Activated CD8-positive, alpha-beta T cell treated with anti-CD3 and anti-CD28 coated beads for 36 hours (primary cell): ENCODE measurements around the gene COPS3. TPM values are rescaled to one million over a fixed set of nuclear protein-coding genes. Genes with fewer than 3 reads are reported as not detected.

Source experiments
- ATAC-seq: fragments of 200-7000 bp; cut with Tn5 transposase; one replicate; pipeline ENCODE4 v1.10.0; 2021; ENCODE audit warnings: mild to moderate bottlenecking, moderate library complexity
- CTCF ChIA-PET: fragments of 350-600 bp; sonication (Branson Sonifier 250); formaldehyde crosslinking; loops from one replicate; lab custom pipeline; 2021; ENCODE audit warnings: antibody characterized with exemption; lab: Charles Lee
- POLR2A ChIA-PET: fragments of 350-600 bp; sonication (Branson Sonifier 250); formaldehyde crosslinking; loops from one replicate; lab custom pipeline; 2021; ENCODE audit warnings: antibody characterized with exemption; lab: Charles Lee
- DNase-seq: peaks from one replicate; pipeline ENCODE4 v3.0.0-alpha.2; 2020
- H3K27ac Mint-ChIP-seq: one replicate; pipeline ENCODE4 v1.8.0; 2021; ENCODE audit warnings: mild to moderate bottlenecking, mixed read lengths
- H3K27me3 Mint-ChIP-seq: one replicate; pipeline ENCODE4 v1.8.0; 2021; ENCODE audit warnings: mixed read lengths
- H3K36me3 Mint-ChIP-seq: one replicate; pipeline ENCODE4 v1.8.0; 2021; ENCODE audit warnings: low read depth, mixed read lengths
- H3K4me1 Mint-ChIP-seq: one replicate; pipeline ENCODE4 v1.8.0; 2021; ENCODE audit warnings: low read depth, mixed read lengths
- H3K4me3 Mint-ChIP-seq: one replicate; pipeline ENCODE4 v1.8.0; 2021; ENCODE audit warnings: mild to moderate bottlenecking, moderate library complexity, mixed read lengths
- H3K9me3 Mint-ChIP-seq: one replicate; pipeline ENCODE4 v1.8.0; 2021; ENCODE audit warnings: mixed read lengths
- intact Hi-C: fragments of 100-400 bp; cut with micrococcal nuclease; formaldehyde crosslinking; loops from one replicate; pipeline ENCODE4 v1.10.0; 2022
- total RNA-seq, 2 experiments: library from RNA; stranded (reverse); gene quantifications; one replicate each; pipeline ENCODE4 v1.2.3, GENCODE V29; 2021
- TF ChIP-seq, protein P1 (sequence below): fragments of 200-600 bp; IDR thresholded peaks from one replicate; pipeline ENCODE4 v1.8.0; 2022; ENCODE audit warnings: antibody characterized with exemption, mild to moderate bottlenecking

COPS3 gene
- total RNA-seq, 2 experiments from 2014 or later: 91.1 to 99.8 TPM

DNA sequence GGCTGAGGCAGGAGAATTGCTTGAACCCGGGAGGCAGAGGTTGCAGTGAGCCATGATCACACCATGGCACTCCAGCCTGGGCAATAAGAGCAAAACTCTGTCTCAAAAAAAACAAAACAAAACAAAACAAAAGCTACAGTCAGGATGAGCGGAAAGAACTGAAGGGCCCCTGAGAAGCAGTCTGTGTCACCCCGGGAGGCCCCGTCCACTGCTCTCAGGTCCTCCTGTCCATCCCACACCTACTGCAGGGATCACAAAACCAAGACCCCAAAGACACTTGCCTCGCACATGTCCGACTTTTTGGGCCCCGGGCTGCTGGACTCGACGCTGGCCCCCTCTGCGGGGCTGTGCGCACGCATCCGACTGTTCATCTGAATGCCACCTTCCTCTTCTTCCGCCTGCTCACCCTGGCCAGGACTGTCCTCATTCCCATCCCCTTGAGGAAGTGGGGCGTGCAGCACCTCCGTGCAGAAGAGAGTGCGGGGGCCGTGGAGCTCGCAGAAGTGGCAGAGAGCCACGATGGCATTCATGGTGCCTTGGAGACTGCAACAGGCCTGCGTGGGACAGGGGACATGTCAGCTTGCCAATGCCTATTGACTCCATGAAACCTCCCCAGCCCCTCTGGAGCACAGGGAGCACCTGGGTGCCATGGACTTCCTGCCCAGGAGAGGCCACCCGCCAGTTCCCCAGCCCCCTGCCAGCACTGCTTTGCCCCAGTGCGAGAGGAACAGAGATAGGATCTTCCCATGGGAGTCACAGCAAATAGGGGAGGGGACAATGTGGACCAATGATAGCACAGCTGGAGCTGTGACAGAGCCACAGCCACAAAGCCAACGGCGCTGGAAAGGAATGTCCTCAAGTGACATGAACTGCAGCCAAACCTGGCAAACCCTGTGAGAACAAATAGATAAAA, 53.2 kb downstream of the COPS3 start:
- DNase-seq (no peak), ATAC-seq (no peak)
- CTCF ChIA-PET: no interaction called here
- Mint-ChIP-seq H3K36me3 (peaks cover 18% of the 10 kb centered on the region), H3K4me3 (no peak overlapping the region), H3K9me3 (no peaks in the 10 kb centered on the region), H3K27ac (no peak overlapping the region), H3K27me3 (no peaks in the 10 kb centered on the region), H3K4me1 (no peaks in the 10 kb centered on the region)
- POLR2A ChIA-PET: interaction anchor here (1.5 to 2.0 kb wide), 2 partner anchors 8 to 17 kb away, joined by 3 to 12 read pairs; partner anchors contain the start of gene FLCN
- TF ChIP-seq, protein P1, sequence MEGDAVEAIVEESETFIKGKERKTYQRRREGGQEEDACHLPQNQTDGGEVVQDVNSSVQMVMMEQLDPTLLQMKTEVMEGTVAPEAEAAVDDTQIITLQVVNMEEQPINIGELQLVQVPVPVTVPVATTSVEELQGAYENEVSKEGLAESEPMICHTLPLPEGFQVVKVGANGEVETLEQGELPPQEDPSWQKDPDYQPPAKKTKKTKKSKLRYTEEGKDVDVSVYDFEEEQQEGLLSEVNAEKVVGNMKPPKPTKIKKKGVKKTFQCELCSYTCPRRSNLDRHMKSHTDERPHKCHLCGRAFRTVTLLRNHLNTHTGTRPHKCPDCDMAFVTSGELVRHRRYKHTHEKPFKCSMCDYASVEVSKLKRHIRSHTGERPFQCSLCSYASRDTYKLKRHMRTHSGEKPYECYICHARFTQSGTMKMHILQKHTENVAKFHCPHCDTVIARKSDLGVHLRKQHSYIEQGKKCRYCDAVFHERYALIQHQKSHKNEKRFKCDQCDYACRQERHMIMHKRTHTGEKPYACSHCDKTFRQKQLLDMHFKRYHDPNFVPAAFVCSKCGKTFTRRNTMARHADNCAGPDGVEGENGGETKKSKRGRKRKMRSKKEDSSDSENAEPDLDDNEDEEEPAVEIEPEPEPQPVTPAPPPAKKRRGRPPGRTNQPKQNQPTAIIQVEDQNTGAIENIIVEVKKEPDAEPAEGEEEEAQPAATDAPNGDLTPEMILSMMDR: no peak
- intact Hi-C loops: no loop called here

DNA sequence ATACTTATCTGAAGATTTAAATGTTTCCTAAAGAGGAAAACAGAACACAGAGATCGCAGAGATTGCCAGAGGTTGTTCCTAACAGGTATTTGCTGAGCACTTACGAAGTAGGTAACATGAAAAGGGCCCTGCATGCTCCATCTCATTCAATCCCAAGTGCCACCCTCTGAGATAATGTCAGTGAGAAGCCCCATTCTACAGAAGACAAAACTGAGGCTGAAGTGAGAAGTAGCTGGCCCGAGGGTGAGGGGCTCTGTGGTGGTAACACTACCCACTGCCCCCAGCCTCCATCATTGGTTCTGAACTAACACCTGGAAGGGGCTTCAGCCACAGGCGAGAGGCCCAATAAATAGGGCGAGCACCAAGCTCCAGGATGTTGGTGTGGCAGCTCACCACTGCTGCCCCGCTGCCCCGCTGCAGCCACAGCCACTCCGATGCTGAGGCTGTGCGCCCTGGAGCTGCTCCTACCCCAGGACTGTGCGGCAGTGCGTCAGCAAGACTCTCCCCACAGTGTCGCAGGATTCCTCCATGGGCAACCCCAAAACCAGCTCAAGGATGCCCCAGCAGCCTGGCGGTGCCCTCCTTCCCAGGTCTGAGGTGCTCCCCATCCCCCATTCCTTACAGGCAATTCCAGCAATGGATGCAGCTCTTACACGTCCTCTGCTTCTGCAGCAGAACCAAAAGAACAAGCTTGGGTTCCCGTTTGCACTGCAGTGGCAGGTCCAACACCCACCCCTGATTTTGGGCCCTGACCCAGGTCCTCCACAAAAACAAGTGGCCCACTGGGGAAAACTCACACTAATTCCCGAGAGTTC, 54.4 kb downstream of the COPS3 start:
- H3K36me3 Mint-ChIP-seq: peaks cover 23% of the 10 kb centered on the region
- CTCF ChIA-PET: no interaction called here
- intact Hi-C loops: no loop called here
- no peaks in the 10 kb centered on the region for H3K27me3 Mint-ChIP-seq
- DNase-seq (no peak), ATAC-seq (no peak)
- POLR2A ChIA-PET: interaction anchor here (1.2 to 2.0 kb wide), 4 partner anchors 10 to 57 kb away, joined by 3 to 12 read pairs (median 3); partner anchors contain the start of gene FLCN
- no peak overlapping the region for H3K27ac Mint-ChIP-seq
- H3K4me3 Mint-ChIP-seq: no peak overlapping the region
- TF ChIP-seq, protein P1: no peak
- H3K9me3 Mint-ChIP-seq: no peaks in the 10 kb centered on the region
- no peaks in the 10 kb centered on the region for H3K4me1 Mint-ChIP-seq

DNA sequence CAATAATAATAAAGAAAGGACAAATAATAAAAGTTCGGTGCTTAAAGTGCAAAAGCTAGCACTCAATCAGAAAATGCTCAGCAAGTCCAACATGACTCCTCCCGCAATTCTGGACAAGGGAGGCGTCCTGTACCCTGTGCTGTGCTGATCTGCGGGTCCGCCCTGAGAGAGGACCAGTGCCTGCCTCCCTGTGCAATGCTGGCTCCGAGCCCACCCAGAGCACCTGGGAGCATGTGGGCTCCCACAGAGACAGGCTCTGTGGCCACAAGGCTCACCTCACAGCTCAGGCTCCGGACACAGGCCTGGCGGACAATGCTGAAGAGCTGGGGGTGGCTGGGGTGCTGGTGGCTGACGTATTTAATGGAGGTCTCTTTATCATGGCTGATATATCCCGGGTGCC, 55.1 kb downstream of the COPS3 start:
- no peaks in the 10 kb centered on the region for H3K27me3 Mint-ChIP-seq
- peaks cover 23% of the 10 kb centered on the region for H3K36me3 Mint-ChIP-seq
- ATAC-seq (no peak), DNase-seq (no peak)
- CTCF ChIA-PET: no interaction called here
- TF ChIP-seq, protein P1: no peak
- no peaks in the 10 kb centered on the region for H3K9me3 Mint-ChIP-seq
- H3K27ac Mint-ChIP-seq: no peak overlapping the region
- H3K4me3 Mint-ChIP-seq: no peak overlapping the region
- H3K4me1 Mint-ChIP-seq: no peaks in the 10 kb centered on the region
- intact Hi-C loops: no loop called here
- POLR2A ChIA-PET: interaction anchor here (1.2 to 2.0 kb wide), 3 partner anchors 10 to 58 kb away, joined by 3 to 12 read pairs (median 3); partner anchors contain the start of gene FLCN

DNA sequence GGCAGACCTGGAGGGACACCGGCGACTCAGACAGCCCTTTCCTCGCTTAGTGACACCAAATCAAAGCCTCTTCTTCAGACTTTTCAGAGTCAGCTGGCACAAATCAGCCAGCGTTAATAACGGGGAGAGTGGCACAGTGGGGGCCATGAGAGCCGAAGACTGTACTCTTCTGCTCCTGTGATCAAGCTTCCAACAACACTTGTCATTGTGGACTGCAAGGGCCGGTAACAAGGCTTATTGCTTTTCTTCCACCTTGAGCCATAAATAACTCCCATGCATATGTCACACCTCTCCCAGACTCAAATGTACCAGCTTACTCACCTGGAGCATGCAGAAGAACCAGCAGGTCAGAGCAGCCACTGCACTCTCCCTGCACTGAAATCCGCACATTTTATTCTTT, 56.9 kb downstream of the COPS3 start:
- intact Hi-C loops: no loop called here
- Mint-ChIP-seq H3K9me3 (no peaks in the 10 kb centered on the region), H3K36me3 (peaks cover 23% of the 10 kb centered on the region), H3K4me1 (no peaks in the 10 kb centered on the region), H3K27ac (no peak overlapping the region), H3K27me3 (no peaks in the 10 kb centered on the region), H3K4me3 (no peak overlapping the region)
- POLR2A ChIA-PET: interaction anchor here (1.6 kb wide), 1 partner anchor 13 kb away, joined by 4 read pairs; the partner anchor contains the start of gene FLCN
- DNase-seq (no peak), ATAC-seq (no peak)
- TF ChIP-seq, protein P1: no peak
- CTCF ChIA-PET: no interaction called here
